ENCODE results near the gene DENND2D.

GRCh38 chr1:111221633-111222291, 21.3 kb upstream of the DENND2D start:
- no peak for TF ChIP-seq CTCF (IDR thresholded peaks at IDR 0.05; ENCODE audit: low read depth, low read length, poor library complexity, severe bottlenecking)
- TF ChIP-seq EZH2phosphoT487 (IDR thresholded peaks at IDR 0.05; ENCODE audit: borderline replicate concordance, low read length): no peak
